Caco-2 (cell line): ENCODE measurements around the gene MINDY3. TPM values are rescaled to one million over a fixed set of nuclear protein-coding genes. Genes with fewer than 3 reads are reported as not detected.

Source experiments
- BruUV-seq: library from RNA; stranded (reverse); fragments of 400-500 nt; replicated peaks from 2 replicates; lab custom pipeline; 2021; lab: Mats Ljungman, UMichigan
- CTCF ChIA-PET: fragments of 300-600 bp; sonication (Branson Sonifier 250); formaldehyde crosslinking; loops from one replicate; lab custom pipeline; 2022; ENCODE audit warnings: antibody characterized with exemption; lab: Charles Lee
- POLR2A ChIA-PET: fragments of 300-600 bp; sonication (Branson Sonifier 250); formaldehyde crosslinking; loops from one replicate; lab custom pipeline; 2022; ENCODE audit warnings: antibody characterized with exemption; lab: Charles Lee
- DNase-seq, 2 experiments: peaks; one replicate each; pipeline versions ENCODE4 v3.0.0 to v3.0.0-alpha.2; 2020 to 2022
- H3K27me3 ChIP-seq: replicated peaks from 2 replicates; pipeline ENCODE4 v1.6.0; 2011; ENCODE audit warnings: low read length; ENCODE audit not compliant: control insufficient read depth, insufficient read depth
- H3K36me3 ChIP-seq: 2 replicates; pipeline ENCODE4 v1.5.1; 2011; ENCODE audit warnings: low read length; ENCODE audit not compliant: control insufficient read depth, insufficient read depth
- H3K4me1 ChIP-seq: fragments of 250-450 bp; sonication (Bioruptor Pico); 2 replicates; pipeline ENCODE4 v1.5.1; 2020; ENCODE audit warnings: mild to moderate bottlenecking
- H3K4me3 ChIP-seq: 2 replicates; pipeline ENCODE4 v1.5.1; 2011; ENCODE audit warnings: low read depth, mild to moderate bottlenecking, control low read depth, low read length
- H3K9me3 ChIP-seq: fragments of 250-450 bp; sonication (Bioruptor Pico); 2 replicates; pipeline ENCODE4 v1.5.1; 2020; ENCODE audit warnings: mild to moderate bottlenecking, moderate library complexity
- H3K27ac Mint-ChIP-seq: one replicate; pipeline ENCODE4 v1.8.0; 2022; ENCODE audit warnings: mixed read lengths; ENCODE audit not compliant: unreplicated experiment
- H3K27me3 Mint-ChIP-seq: one replicate; pipeline ENCODE4 v1.8.0; 2022; ENCODE audit warnings: mixed read lengths; ENCODE audit not compliant: insufficient read depth, unreplicated experiment
- H3K36me3 Mint-ChIP-seq: one replicate; pipeline ENCODE4 v1.8.0; 2022; ENCODE audit warnings: mild to moderate bottlenecking, mixed read lengths; ENCODE audit not compliant: insufficient read depth, unreplicated experiment
- H3K4me1 Mint-ChIP-seq: one replicate; pipeline ENCODE4 v1.8.0; 2022; ENCODE audit warnings: low read depth, mixed read lengths; ENCODE audit not compliant: unreplicated experiment
- H3K4me3 Mint-ChIP-seq: one replicate; pipeline ENCODE4 v1.8.0; 2022; ENCODE audit warnings: mild to moderate bottlenecking, moderate library complexity, mixed read lengths; ENCODE audit not compliant: unreplicated experiment
- H3K9me3 Mint-ChIP-seq: one replicate; pipeline ENCODE4 v1.8.0; 2022; ENCODE audit warnings: mixed read lengths; ENCODE audit not compliant: unreplicated experiment
- CTCF ChIP-seq, 2 experiments: fragments of 200-600 bp in 1 of 2; IDR thresholded peaks; 1 replicate in 1 of 2; 2 replicates in 1 of 2; pipeline versions ENCODE4 v1.5.1 to v1.8.0; 2011 to 2022; ENCODE audit warnings: antibody characterized with exemption in 1 of 2, control low read depth in 1 of 2, inconsistent platforms in 1 of 2, low read depth in 1 of 2, low read length in 1 of 2, mild to moderate bottlenecking in 1 of 2, moderate library complexity in 1 of 2; ENCODE audit not compliant: insufficient read depth in 1 of 2, severe bottlenecking in 1 of 2, unreplicated experiment in 1 of 2
- intact Hi-C: fragments of 100-400 bp; cut with micrococcal nuclease; formaldehyde crosslinking; loops from one replicate; pipeline ENCODE4 v1.10.0; 2022; ENCODE audit not compliant: unreplicated experiment
- total RNA-seq: library from RNA; stranded (reverse); gene quantifications from 2 replicates; pipeline ENCODE4 v1.2.3, GENCODE V29; 2022

Gene MINDY3
- total RNA-seq, 1 experiment from 2014 or later = 25.9 TPM

GRCh38 chr10:15864419-15864818 is 4.1 kb upstream of the MINDY3 start:
- BruUV-seq = no TSS peak
- Histone ChIP-seq H3K4me1 (no peaks in the 10 kb centered on the region; the same call in 1 of the 2 replicates), H3K9me3 (no peaks in the 10 kb centered on the region; the same call in 1 of the 2 replicates), H3K27me3 (no peaks in the 10 kb centered on the region), H3K36me3 (no peaks in the 10 kb centered on the region), H3K4me3 (no peak overlapping the region)
- ChIA-PET CTCF (no interaction called here), POLR2A (no interaction called here)
- intact Hi-C loops = no loop called here
- Mint-ChIP-seq H3K27me3 (peaks cover 16% of the 10 kb centered on the region), H3K9me3 (peaks cover 7% of the 10 kb centered on the region), H3K36me3 (no peaks in the 10 kb centered on the region), H3K4me1 (peaks cover 6% of the 10 kb centered on the region), H3K27ac (no peak overlapping the region), H3K4me3 (no peak overlapping the region)
- no peak for DNase-seq
- no peak for TF ChIP-seq CTCF (IDR thresholded peaks at IDR 0.05; ENCODE audit: insufficient read depth in 1 of 2, low read depth in 1 of 2, low read length in 1 of 2, severe bottlenecking in 1 of 2, unreplicated experiment in 1 of 2)

DNA sequence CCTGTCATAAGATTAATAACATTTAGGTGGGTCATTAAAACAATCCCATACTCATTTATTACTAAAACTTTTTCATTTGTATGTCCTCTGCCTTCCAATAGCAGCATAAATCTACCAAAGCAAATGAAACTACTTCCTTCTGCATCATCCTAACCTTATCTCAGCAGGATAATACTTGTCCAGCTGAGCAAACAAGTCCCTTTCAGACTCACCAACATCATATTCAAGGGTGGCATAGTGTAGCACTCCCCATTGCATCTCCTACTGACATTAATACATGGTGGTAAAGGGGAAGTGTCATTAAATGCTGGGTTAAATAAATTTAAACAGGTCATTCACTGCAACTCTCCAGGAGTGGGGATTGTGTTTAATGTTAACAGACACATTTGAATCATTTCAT is 3.4 kb upstream of the MINDY3 start:
- Histone ChIP-seq H3K9me3 (no peaks in the 10 kb centered on the region; the same call in 1 of the 2 replicates), H3K4me3 (no peak overlapping the region), H3K4me1 (peaks cover 4% of the 10 kb centered on the region; the same call in 1 of the 2 replicates), H3K27me3 (no peaks in the 10 kb centered on the region), H3K36me3 (no peaks in the 10 kb centered on the region)
- Mint-ChIP-seq H3K4me3 (no peak overlapping the region), H3K4me1 (peaks cover 6% of the 10 kb centered on the region), H3K27me3 (peaks cover 15% of the 10 kb centered on the region), H3K36me3 (no peaks in the 10 kb centered on the region), H3K27ac (no peak overlapping the region), H3K9me3 (peaks cover 7% of the 10 kb centered on the region)
- intact Hi-C loops = no loop called here
- POLR2A ChIA-PET = no interaction called here
- CTCF ChIA-PET = no interaction called here
- no peak for TF ChIP-seq CTCF (IDR thresholded peaks at IDR 0.05; ENCODE audit: insufficient read depth in 1 of 2, low read depth in 1 of 2, low read length in 1 of 2, severe bottlenecking in 1 of 2, unreplicated experiment in 1 of 2)
- DNase-seq = no peak
- no TSS peak for BruUV-seq

- TF ChIP-seq CTCF (IDR thresholded peaks at IDR 0.05; ENCODE audit: insufficient read depth in 1 of 2, low read depth in 1 of 2, low read length in 1 of 2, severe bottlenecking in 1 of 2, unreplicated experiment in 1 of 2) = no peak
- H3K4me1 Mint-ChIP-seq = peaks cover 6% of the 10 kb centered on the region
- H3K36me3 Mint-ChIP-seq = no peaks in the 10 kb centered on the region
- Histone ChIP-seq H3K27me3 (no peaks in the 10 kb centered on the region), H3K4me1 (peaks cover 4% of the 10 kb centered on the region; the same call in 1 of the 2 replicates), H3K36me3 (no peaks in the 10 kb centered on the region), H3K4me3 (no peak overlapping the region), H3K9me3 (no peaks in the 10 kb centered on the region; the same call in 1 of the 2 replicates)
- no TSS peak for BruUV-seq
- ChIA-PET POLR2A (no interaction called here), CTCF (no interaction called here)
- peaks cover 12% of the 10 kb centered on the region for H3K27me3 Mint-ChIP-seq
- peaks cover 7% of the 10 kb centered on the region for H3K9me3 Mint-ChIP-seq
- intact Hi-C loops = no loop called here
- no peak overlapping the region for H3K27ac Mint-ChIP-seq
- H3K4me3 Mint-ChIP-seq = no peak overlapping the region
- DNase-seq = no peak
These were observed 3.0 kb upstream of the MINDY3 start for GRCh38 chr10:15863323-15863722.
